ENCODE data around the gene THAP7. TPM values are rescaled to one million over a fixed set of nuclear protein-coding genes. Genes with fewer than 3 reads are reported as not detected.
"Not testable (repeated sequence)": the region's sequence is repeated elsewhere in the genome, so short reads cannot be mapped to it uniquely, and the experiment has no call there.

The THAP7 gene
- total and polyA plus RNA-seq, 2 donors (not counting 3 experiments of a cell fraction or from before 2014, with no cell fraction given) = 13.5 to 24.4 TPM

GRCh38 chr22:21051145-21051830 lies 49.4 kb upstream of the THAP7 start:
- no peaks in the 10 kb centered on the region for H3K36me3 ChIP-seq (ENCODE audit: control insufficient read depth in 2 of 2, extremely low read depth in 1 of 2, insufficient read depth in 2 of 2, low read length in 2 of 2)
- intact Hi-C loops (cut with micrococcal nuclease) = no loop called here
- H3K9me3 ChIP-seq (replicated peaks; ENCODE audit: control insufficient read depth, insufficient read depth, low read length) = no peaks in the 10 kb centered on the region
- H3K9me1 ChIP-seq (replicated peaks; ENCODE audit: control insufficient read depth, extremely low read depth, insufficient read depth, low read length) = no peaks in the 10 kb centered on the region
- no peak overlapping the region for H3K4me3 ChIP-seq (replicated peaks in 1 of 3; ENCODE audit: insufficient read depth in 1 of 3, low read depth in 1 of 3, low read length in 3 of 3)
- TF ChIP-seq EZH2 (IDR thresholded peaks at IDR 0.05; ENCODE audit: borderline replicate concordance, low read depth, low read length, severe bottlenecking) (no peak), MAX (IDR thresholded peaks at IDR 0.05; ENCODE audit: insufficient read depth, insufficient read length) (no peak), MYC (IDR thresholded peaks at IDR 0.05; ENCODE audit: low read depth, low read length) (no peak), POLR2A (IDR thresholded peaks at IDR 0.05; ENCODE audit: low read depth, low read length) (no peak), FOS (IDR thresholded peaks at IDR 0.05; ENCODE audit: borderline replicate concordance, insufficient read depth, low read length) (no peak), JUN (IDR thresholded peaks at IDR 0.05; ENCODE audit: borderline replicate concordance, insufficient read depth, insufficient read length, low read depth) (no peak), POLR2AphosphoS5 (IDR thresholded peaks at IDR 0.05; ENCODE audit: insufficient read depth, low read depth, low read length) (no peak), GATA2 (IDR thresholded peaks at IDR 0.05; ENCODE audit: insufficient read depth, insufficient read length, low read depth, low read length) (no peak)
- TF ChIP-seq, protein P1, sequence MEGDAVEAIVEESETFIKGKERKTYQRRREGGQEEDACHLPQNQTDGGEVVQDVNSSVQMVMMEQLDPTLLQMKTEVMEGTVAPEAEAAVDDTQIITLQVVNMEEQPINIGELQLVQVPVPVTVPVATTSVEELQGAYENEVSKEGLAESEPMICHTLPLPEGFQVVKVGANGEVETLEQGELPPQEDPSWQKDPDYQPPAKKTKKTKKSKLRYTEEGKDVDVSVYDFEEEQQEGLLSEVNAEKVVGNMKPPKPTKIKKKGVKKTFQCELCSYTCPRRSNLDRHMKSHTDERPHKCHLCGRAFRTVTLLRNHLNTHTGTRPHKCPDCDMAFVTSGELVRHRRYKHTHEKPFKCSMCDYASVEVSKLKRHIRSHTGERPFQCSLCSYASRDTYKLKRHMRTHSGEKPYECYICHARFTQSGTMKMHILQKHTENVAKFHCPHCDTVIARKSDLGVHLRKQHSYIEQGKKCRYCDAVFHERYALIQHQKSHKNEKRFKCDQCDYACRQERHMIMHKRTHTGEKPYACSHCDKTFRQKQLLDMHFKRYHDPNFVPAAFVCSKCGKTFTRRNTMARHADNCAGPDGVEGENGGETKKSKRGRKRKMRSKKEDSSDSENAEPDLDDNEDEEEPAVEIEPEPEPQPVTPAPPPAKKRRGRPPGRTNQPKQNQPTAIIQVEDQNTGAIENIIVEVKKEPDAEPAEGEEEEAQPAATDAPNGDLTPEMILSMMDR (IDR thresholded peaks at IDR 0.05; ENCODE audit: extremely low read depth in 1 of 2, insufficient read depth in 1 of 2, low read depth in 1 of 2, low read length in 2 of 2) = no peak
- dilution Hi-C loops (cut with MboI; ENCODE audit: extremely low pct_ligation_motif_present, low sequenced_read_pairs) = no loop called here
- H2AFZ ChIP-seq (ENCODE audit: low read depth, low read length) = no peak overlapping the region
- no peak overlapping the region for H3K9ac ChIP-seq (replicated peaks; ENCODE audit: extremely low read depth, insufficient read depth, low read length)
- no peaks in the 10 kb centered on the region for H4K20me1 ChIP-seq (replicated peaks; ENCODE audit: control insufficient read depth, extremely low read depth, insufficient read depth, low read length)
- H3K4me1 ChIP-seq (ENCODE audit: control insufficient read depth, extremely low read depth, insufficient read depth, low read length) = no peaks in the 10 kb centered on the region
- no TSS peak for BruUV-seq (replicated peaks)
- POLR2A ChIA-PET = no interaction called here
- FAIRE-seq (no peak), DNase-seq (ENCODE audit: low read depth, low spot score) (no peak)
- no peaks in the 10 kb centered on the region for H3K79me2 ChIP-seq (ENCODE audit: control insufficient read depth, insufficient read depth, low read length)
- peaks cover 2 to 3% of the 10 kb centered on the region in 2 experiments for H3K27me3 ChIP-seq (ENCODE audit: control insufficient read depth in 2 of 2, insufficient read depth in 2 of 2, low read length in 2 of 2)
- H3K27ac ChIP-seq (ENCODE audit: insufficient read depth, low read depth, low read length) = no peak overlapping the region
- CTCF ChIA-PET = no interaction called here
- no peak overlapping the region for H3K4me2 ChIP-seq (ENCODE audit: insufficient read depth, low read length)

DNA sequence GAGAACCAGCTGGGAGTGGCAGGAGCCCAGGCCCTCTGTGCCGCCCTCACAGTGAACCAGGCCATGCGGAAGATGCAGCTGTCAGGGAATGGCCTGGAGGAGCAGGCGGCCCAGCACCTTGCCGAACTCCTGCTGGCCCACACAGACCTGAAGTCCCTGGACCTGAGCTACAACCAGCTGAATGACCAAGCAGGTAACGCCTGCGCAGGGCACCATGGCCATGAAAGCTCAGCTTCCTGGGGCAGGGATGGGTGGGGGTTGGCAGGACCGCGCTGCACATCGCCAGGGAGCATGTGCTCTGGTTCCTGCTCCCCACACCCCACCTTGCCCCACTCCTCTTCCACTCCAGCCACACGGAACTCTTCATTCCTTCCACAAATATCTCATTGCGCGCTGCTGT lies 47.0 kb upstream of the THAP7 start:
- POLR2A ChIA-PET; H3K4me3 ChIP-seq (replicated peaks in 1 of 3; ENCODE audit: insufficient read depth in 1 of 3, low read depth in 1 of 3, low read length in 3 of 3); H3K27ac ChIP-seq (ENCODE audit: insufficient read depth, low read depth, low read length); H3K79me2 ChIP-seq (ENCODE audit: control insufficient read depth, insufficient read depth, low read length); H3K27me3 ChIP-seq (ENCODE audit: control insufficient read depth in 2 of 2, insufficient read depth in 2 of 2, low read length in 2 of 2); H3K4me2 ChIP-seq (ENCODE audit: insufficient read depth, low read length); FAIRE-seq; dilution Hi-C loops (cut with MboI; ENCODE audit: extremely low pct_ligation_motif_present, low sequenced_read_pairs); H3K9me1 ChIP-seq (replicated peaks; ENCODE audit: control insufficient read depth, extremely low read depth, insufficient read depth, low read length); BruUV-seq (replicated peaks); H3K9ac ChIP-seq (replicated peaks; ENCODE audit: extremely low read depth, insufficient read depth, low read length); H4K20me1 ChIP-seq (replicated peaks; ENCODE audit: control insufficient read depth, extremely low read depth, insufficient read depth, low read length); H3K9me3 ChIP-seq (replicated peaks; ENCODE audit: control insufficient read depth, insufficient read depth, low read length); H2AFZ ChIP-seq (ENCODE audit: low read depth, low read length); intact Hi-C loops (cut with micrococcal nuclease); DNase-seq (ENCODE audit: low read depth, low spot score); CTCF ChIA-PET; H3K4me1 ChIP-seq (ENCODE audit: control insufficient read depth, extremely low read depth, insufficient read depth, low read length); H3K36me3 ChIP-seq (ENCODE audit: control insufficient read depth in 2 of 2, extremely low read depth in 1 of 2, insufficient read depth in 2 of 2, low read length in 2 of 2): not testable (repeated sequence)

DNA sequence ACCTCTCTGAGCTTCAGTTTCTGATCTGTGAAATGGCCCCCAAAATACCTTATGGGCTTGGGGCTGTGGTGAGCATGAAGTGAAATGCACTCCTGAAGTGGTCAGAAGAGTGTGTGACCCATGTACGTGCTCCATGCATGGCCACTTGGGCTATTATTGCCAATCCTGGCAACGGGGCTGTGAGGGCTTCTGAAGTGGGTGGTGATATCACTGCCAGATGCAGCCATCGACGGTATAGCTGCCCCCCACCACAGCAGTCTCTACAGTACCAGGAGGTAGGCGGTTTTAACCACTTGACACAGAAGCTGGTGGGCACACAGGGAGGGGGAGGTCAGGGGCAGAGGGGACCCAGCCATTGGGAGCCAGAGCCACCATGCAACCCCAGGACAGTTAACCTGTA lies 46.5 kb upstream of the THAP7 start:
- H3K9me1 ChIP-seq (replicated peaks; ENCODE audit: control insufficient read depth, extremely low read depth, insufficient read depth, low read length); H3K36me3 ChIP-seq (ENCODE audit: control insufficient read depth in 2 of 2, extremely low read depth in 1 of 2, insufficient read depth in 2 of 2, low read length in 2 of 2); H3K27me3 ChIP-seq (ENCODE audit: control insufficient read depth in 2 of 2, insufficient read depth in 2 of 2, low read length in 2 of 2); FAIRE-seq; intact Hi-C loops (cut with micrococcal nuclease); H2AFZ ChIP-seq (ENCODE audit: low read depth, low read length); H3K4me2 ChIP-seq (ENCODE audit: insufficient read depth, low read length); H3K9ac ChIP-seq (replicated peaks; ENCODE audit: extremely low read depth, insufficient read depth, low read length); H4K20me1 ChIP-seq (replicated peaks; ENCODE audit: control insufficient read depth, extremely low read depth, insufficient read depth, low read length); POLR2A ChIA-PET; DNase-seq (ENCODE audit: low read depth, low spot score); dilution Hi-C loops (cut with MboI; ENCODE audit: extremely low pct_ligation_motif_present, low sequenced_read_pairs); H3K4me3 ChIP-seq (replicated peaks in 1 of 3; ENCODE audit: insufficient read depth in 1 of 3, low read depth in 1 of 3, low read length in 3 of 3); H3K79me2 ChIP-seq (ENCODE audit: control insufficient read depth, insufficient read depth, low read length); CTCF ChIA-PET; H3K4me1 ChIP-seq (ENCODE audit: control insufficient read depth, extremely low read depth, insufficient read depth, low read length); H3K9me3 ChIP-seq (replicated peaks; ENCODE audit: control insufficient read depth, insufficient read depth, low read length); BruUV-seq (replicated peaks); H3K27ac ChIP-seq (ENCODE audit: insufficient read depth, low read depth, low read length): not testable (repeated sequence)

All from endothelial cell of umbilical vein (primary cell).